HepG2 (cell line): ENCODE measurements around the gene BCL2L2. TPM values are rescaled to one million over a fixed set of nuclear protein-coding genes. Genes with fewer than 3 reads are reported as not detected.

Experiments used
- FIP1L1 ChIP-seq: fragments of 200-400 bp; formaldehyde crosslinking; IDR thresholded peaks from 2 replicates; pipeline ENCODE4 v1.6.1; 2018; ENCODE audit warnings: low read depth, mild to moderate bottlenecking, low read length, moderate library complexity, borderline replicate concordance; ENCODE audit not compliant: insufficient read depth
- FOXJ3 ChIP-seq: sonication (generic); formaldehyde crosslinking; IDR thresholded peaks from 2 replicates; pipeline ENCODE4 v1.4.0; 2020; ENCODE audit warnings: missing genetic modification reagents, mild to moderate bottlenecking, borderline replicate concordance
- HNRNPLL ChIP-seq: fragments of 200-400 bp; formaldehyde crosslinking; IDR thresholded peaks from 2 replicates; pipeline ENCODE4 v1.6.1; 2017; ENCODE audit warnings: mild to moderate bottlenecking, low read depth, low read length; ENCODE audit not compliant: poor library complexity, severe bottlenecking
- JUND ChIP-seq: sonication (generic); formaldehyde crosslinking; IDR thresholded peaks from 2 replicates; pipeline ENCODE4 v1.8.0; 2022; ENCODE audit warnings: mild to moderate bottlenecking, missing genetic modification reagents
- KDM3A ChIP-seq: IDR thresholded peaks from 2 replicates; pipeline ENCODE4 v1.6.1; 2018; ENCODE audit warnings: low read depth, missing compliant biosample characterization
- MAFF ChIP-seq: IDR thresholded peaks from 2 replicates; pipeline ENCODE4 v1.6.1; 2011; ENCODE audit warnings: low read depth, low read length, improper control_type of control experiment
- RBFOX2 ChIP-seq: fragments of 200-400 bp; formaldehyde crosslinking; IDR thresholded peaks from 2 replicates; pipeline ENCODE4 v1.6.1; 2017; ENCODE audit warnings: low read depth, mild to moderate bottlenecking, low read length
- RFXANK ChIP-seq: IDR thresholded peaks from 2 replicates; pipeline ENCODE4 v1.6.1; 2016
- SRF ChIP-seq: IDR thresholded peaks from 2 replicates; pipeline ENCODE4 v1.6.1; 2011; ENCODE audit warnings: mild to moderate bottlenecking, low read depth, low read length, moderate library complexity
- TMF1 ChIP-seq: sonication (generic); formaldehyde crosslinking; IDR thresholded peaks from 2 replicates; pipeline ENCODE4 v1.8.1; 2022; ENCODE audit warnings: low read depth, missing genetic modification reagents
- TSC22D2 ChIP-seq: sonication (generic); formaldehyde crosslinking; IDR thresholded peaks from 2 replicates; pipeline ENCODE4 v1.5.1; 2020; ENCODE audit warnings: missing genetic modification reagents, mild to moderate bottlenecking, borderline replicate concordance
- ZBTB21 ChIP-seq: sonication (generic); formaldehyde crosslinking; IDR thresholded peaks from 2 replicates; pipeline ENCODE4 v1.4.0; 2020; ENCODE audit warnings: missing genetic modification reagents
- ZNF292 ChIP-seq: sonication (generic); formaldehyde crosslinking; IDR thresholded peaks from 2 replicates; pipeline ENCODE4 v1.8.1; 2022; ENCODE audit warnings: mild to moderate bottlenecking, low read depth, missing genetic modification reagents, borderline replicate concordance
- ZNF326 ChIP-seq: sonication (generic); formaldehyde crosslinking; IDR thresholded peaks from 2 replicates; pipeline ENCODE4 v1.4.0; 2020; ENCODE audit warnings: missing genetic modification reagents, borderline replicate concordance
- ZNF441 ChIP-seq: sonication (generic); formaldehyde crosslinking; IDR thresholded peaks from 2 replicates; pipeline ENCODE4 v1.7.0; 2021; ENCODE audit warnings: missing genetic modification reagents, borderline replicate concordance
- ZNF530 ChIP-seq: sonication (generic); formaldehyde crosslinking; IDR thresholded peaks from 2 replicates; pipeline ENCODE4 v1.5.0; 2020; ENCODE audit warnings: low read depth, mild to moderate bottlenecking, missing genetic modification reagents
- ZNF615 ChIP-seq: sonication (generic); formaldehyde crosslinking; IDR thresholded peaks from 2 replicates; pipeline ENCODE4 v1.5.0; 2020; ENCODE audit warnings: mild to moderate bottlenecking, missing genetic modification reagents, borderline replicate concordance
- ZNF619 ChIP-seq: sonication (generic); formaldehyde crosslinking; IDR thresholded peaks from 2 replicates; pipeline ENCODE4 v1.4.0; 2020; ENCODE audit warnings: mild to moderate bottlenecking, missing genetic modification reagents
- ZNF672 ChIP-seq: sonication (generic); formaldehyde crosslinking; IDR thresholded peaks from 2 replicates; pipeline ENCODE4 v1.8.1; 2022; ENCODE audit warnings: missing genetic modification reagents
- polyA plus RNA-seq, 8 experiments: library from polyadenylated mRNA; depleted of rRNA in 3 of 8; stranded (reverse) in 7 of 8; unstranded in 1 of 8; fragments of >200 nt; fragmentation: Illumina TruSeq in 4 of 8; extraction: Trizol in 4 of 8; gene quantifications; 2 replicates each; pipeline versions ENCODE4 v1.2.1 to v1.2.3, GENCODE V29; 2011 to 2016; ENCODE audit warnings: low read depth in 4 of 8, missing spikeins in 1 of 8, mixed read lengths in 1 of 8; ENCODE audit not compliant: insufficient read depth in 1 of 8
- total RNA-seq, 5 experiments: library from RNA; depleted of rRNA; stranded (reverse); fragments of >200 nt; fragmentation: Illumina TruSeq; extraction: Trizol; gene quantifications; 2 replicates each; pipeline ENCODE4 v1.2.3, GENCODE V29; 2016; ENCODE audit warnings: low read depth in 1 of 5
- TF ChIP-seq, protein P1 (sequence below): sonication (generic); formaldehyde crosslinking; IDR thresholded peaks from 2 replicates; pipeline ENCODE4 v1.5.1; 2020; ENCODE audit warnings: missing genetic modification reagents, mild to moderate bottlenecking, borderline replicate concordance
- TF ChIP-seq, protein P2 (sequence below): sonication (generic); formaldehyde crosslinking; IDR thresholded peaks from 2 replicates; pipeline ENCODE4 v1.4.0; 2020; ENCODE audit warnings: missing genetic modification reagents, borderline replicate concordance
- TF ChIP-seq, protein P3 (sequence below): sonication (generic); formaldehyde crosslinking; IDR thresholded peaks from 2 replicates; pipeline ENCODE4 v1.4.0; 2020; ENCODE audit warnings: missing genetic modification reagents
- TF ChIP-seq, protein P4 (sequence below): sonication (generic); IDR thresholded peaks from 2 replicates; pipeline ENCODE4 v1.6.1; 2016; ENCODE audit warnings: low read depth, borderline replicate concordance

BCL2L2 gene
- total and polyA plus RNA-seq, 2 of the 13 experiments (the other 11 are each of a cell fraction or from before 2014, with no cell fraction given) = 28.1 to 49.8 TPM

DNA sequence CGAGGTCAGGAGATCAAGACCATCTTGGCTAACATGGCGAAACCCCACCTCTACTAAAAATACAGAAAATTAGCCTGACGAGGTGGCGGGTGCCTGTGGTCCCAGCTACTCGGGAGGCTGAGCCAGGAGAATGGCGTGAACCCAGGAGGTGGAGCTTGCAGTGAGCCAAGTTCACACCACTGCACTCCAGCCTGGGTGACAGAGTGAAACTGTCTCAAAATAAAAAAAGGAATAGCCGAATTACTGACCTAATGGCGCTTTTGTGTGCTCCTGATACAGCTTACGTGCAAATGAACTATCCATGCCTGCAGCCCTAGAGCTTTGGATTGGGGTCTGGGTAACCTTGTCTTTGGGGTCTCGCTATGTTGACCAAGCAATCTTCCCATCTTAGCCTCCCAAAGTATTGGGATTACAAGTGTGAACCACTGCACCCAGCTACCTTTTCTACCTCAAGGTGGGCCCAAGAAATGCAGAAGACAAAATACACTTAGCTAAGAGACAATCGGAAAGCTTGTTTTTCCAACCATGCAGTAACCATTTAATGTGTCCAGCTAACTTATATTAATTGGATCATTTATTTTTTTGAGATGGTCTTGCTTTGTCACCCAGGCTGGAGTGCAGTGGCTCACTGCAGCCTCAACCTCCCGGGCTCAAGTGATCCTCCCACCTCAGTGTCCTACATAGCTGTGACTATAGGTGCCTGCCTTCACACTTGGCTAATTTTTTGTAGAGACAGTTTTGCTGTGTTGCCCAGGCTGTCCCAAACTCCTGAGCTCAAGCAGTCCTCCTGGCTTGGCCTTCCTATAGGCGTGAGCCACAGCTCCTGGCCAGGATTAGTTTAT, 20.1 kb downstream of the BCL2L2 start (continued):
- TF ChIP-seq, protein P1, sequence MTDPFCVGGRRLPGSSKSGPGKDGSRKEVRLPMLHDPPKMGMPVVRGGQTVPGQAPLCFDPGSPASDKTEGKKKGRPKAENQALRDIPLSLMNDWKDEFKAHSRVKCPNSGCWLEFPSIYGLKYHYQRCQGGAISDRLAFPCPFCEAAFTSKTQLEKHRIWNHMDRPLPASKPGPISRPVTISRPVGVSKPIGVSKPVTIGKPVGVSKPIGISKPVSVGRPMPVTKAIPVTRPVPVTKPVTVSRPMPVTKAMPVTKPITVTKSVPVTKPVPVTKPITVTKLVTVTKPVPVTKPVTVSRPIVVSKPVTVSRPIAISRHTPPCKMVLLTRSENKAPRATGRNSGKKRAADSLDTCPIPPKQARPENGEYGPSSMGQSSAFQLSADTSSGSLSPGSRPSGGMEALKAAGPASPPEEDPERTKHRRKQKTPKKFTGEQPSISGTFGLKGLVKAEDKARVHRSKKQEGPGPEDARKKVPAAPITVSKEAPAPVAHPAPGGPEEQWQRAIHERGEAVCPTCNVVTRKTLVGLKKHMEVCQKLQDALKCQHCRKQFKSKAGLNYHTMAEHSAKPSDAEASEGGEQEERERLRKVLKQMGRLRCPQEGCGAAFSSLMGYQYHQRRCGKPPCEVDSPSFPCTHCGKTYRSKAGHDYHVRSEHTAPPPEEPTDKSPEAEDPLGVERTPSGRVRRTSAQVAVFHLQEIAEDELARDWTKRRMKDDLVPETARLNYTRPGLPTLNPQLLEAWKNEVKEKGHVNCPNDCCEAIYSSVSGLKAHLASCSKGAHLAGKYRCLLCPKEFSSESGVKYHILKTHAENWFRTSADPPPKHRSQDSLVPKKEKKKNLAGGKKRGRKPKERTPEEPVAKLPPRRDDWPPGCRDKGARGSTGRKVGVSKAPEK (CRISPR knock-in tag) = peak; percentile 92
- TF ChIP-seq ZNF619 (CRISPR knock-in tag) = no peak
- TF ChIP-seq JUND (CRISPR knock-in tag) = 0 out of 2 replicates have a peak, but pooled peaks have one; percentile 26
- no peak for TF ChIP-seq TSC22D2
- peak; percentile 25; the same call in 1 of the 2 replicates for TF ChIP-seq FOXJ3 (CRISPR knock-in tag)
- no peak for TF ChIP-seq ZNF441 (CRISPR knock-in tag)
- TF ChIP-seq ZBTB21 (CRISPR knock-in tag) = no peak
- no peak for TF ChIP-seq RFXANK (CRISPR knock-in tag)
- TF ChIP-seq RBFOX2 = peak; percentile 86
- peak; percentile 45; the same call in 1 of the 2 replicates for TF ChIP-seq ZNF326 (CRISPR knock-in tag)
- TF ChIP-seq KDM3A = no peak
- TF ChIP-seq, protein P2, sequence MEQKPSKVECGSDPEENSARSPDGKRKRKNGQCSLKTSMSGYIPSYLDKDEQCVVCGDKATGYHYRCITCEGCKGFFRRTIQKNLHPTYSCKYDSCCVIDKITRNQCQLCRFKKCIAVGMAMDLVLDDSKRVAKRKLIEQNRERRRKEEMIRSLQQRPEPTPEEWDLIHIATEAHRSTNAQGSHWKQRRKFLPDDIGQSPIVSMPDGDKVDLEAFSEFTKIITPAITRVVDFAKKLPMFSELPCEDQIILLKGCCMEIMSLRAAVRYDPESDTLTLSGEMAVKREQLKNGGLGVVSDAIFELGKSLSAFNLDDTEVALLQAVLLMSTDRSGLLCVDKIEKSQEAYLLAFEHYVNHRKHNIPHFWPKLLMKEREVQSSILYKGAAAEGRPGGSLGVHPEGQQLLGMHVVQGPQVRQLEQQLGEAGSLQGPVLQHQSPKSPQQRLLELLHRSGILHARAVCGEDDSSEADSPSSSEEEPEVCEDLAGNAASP (CRISPR knock-in tag) = no peak
- no peak for TF ChIP-seq HNRNPLL
- TF ChIP-seq TMF1 (CRISPR knock-in tag) = no peak
- no peak; the same call in 1 of the 2 replicates for TF ChIP-seq ZNF615 (CRISPR knock-in tag)
- TF ChIP-seq, protein P3, sequence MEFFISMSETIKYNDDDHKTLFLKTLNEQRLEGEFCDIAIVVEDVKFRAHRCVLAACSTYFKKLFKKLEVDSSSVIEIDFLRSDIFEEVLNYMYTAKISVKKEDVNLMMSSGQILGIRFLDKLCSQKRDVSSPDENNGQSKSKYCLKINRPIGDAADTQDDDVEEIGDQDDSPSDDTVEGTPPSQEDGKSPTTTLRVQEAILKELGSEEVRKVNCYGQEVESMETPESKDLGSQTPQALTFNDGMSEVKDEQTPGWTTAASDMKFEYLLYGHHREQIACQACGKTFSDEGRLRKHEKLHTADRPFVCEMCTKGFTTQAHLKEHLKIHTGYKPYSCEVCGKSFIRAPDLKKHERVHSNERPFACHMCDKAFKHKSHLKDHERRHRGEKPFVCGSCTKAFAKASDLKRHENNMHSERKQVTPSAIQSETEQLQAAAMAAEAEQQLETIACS (CRISPR knock-in tag) = no peak
- 0 out of 2 replicates have a peak, but pooled peaks have one; percentile 43 for TF ChIP-seq ZNF292 (CRISPR knock-in tag)
- 0 out of 2 replicates have a peak, but pooled peaks have one; percentile 30 for TF ChIP-seq FIP1L1
- TF ChIP-seq ZNF672 = no peak
- TF ChIP-seq, protein P4, sequence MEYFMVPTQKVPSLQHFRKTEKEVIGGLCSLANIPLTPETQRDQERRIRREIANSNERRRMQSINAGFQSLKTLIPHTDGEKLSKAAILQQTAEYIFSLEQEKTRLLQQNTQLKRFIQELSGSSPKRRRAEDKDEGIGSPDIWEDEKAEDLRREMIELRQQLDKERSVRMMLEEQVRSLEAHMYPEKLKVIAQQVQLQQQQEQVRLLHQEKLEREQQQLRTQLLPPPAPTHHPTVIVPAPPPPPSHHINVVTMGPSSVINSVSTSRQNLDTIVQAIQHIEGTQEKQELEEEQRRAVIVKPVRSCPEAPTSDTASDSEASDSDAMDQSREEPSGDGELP = no peak
- TF ChIP-seq ZNF530 (CRISPR knock-in tag) = no peak
- TF ChIP-seq MAFF = no peak
- no peak for TF ChIP-seq SRF
